SK-N-DZ (cell line): ENCODE data around the gene AGR3. TPM values are rescaled to one million over a fixed set of nuclear protein-coding genes. Genes with fewer than 3 reads are reported as not detected.

Source experiments
- DNase-seq: peaks from one replicate; pipeline ENCODE4 v3.0.0-alpha.2; 2015; ENCODE audit warnings: low spot score
- polyA plus RNA-seq, 2 experiments: library from polyadenylated mRNA; depleted of rRNA; stranded (reverse); fragments of >200 nt; gene quantifications; 2 replicates each; pipeline ENCODE4 v1.2.3, GENCODE V29; 2014

Gene AGR3
- not detected in 2 replicates for polyA plus RNA-seq (2014; cell fraction: cytosol; rRNA removed)
- not detected in 2 replicates for polyA plus RNA-seq (2014; cell fraction: nucleus; rRNA removed)

- no peak for DNase-seq
Observed at GRCh38 chr7:16881844-16882243, at the start of gene AGR3. Gene AGR3, minus strand, starts transcription at chr7:16881983. Its CDS starts 3,365 bp downstream, at chr7:16878618.

DNA sequence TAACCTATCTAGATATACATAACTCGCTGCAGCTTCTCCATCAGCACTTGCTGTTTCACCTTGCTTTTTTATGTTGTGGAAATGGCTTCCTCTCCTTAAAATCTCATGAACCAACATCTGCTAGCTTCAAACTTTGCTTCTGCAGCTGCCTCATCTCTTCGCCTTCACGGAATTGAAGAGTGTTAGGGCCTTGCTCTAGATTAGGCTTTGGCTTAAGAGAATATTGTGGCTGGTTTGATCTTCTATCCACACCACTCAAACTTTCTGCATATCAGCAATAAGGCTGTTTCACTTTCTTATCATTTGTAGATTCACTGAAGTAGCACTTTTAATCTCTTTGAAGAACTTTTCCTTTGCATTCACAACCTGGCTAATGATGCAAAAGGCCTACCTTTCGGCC is 49.2 kb upstream of the AGR3 start:
- no peak for DNase-seq

- DNase-seq = no peak
Observed at GRCh38 chr7:16929146-16929762, 47.5 kb upstream of the AGR3 start.

DNA sequence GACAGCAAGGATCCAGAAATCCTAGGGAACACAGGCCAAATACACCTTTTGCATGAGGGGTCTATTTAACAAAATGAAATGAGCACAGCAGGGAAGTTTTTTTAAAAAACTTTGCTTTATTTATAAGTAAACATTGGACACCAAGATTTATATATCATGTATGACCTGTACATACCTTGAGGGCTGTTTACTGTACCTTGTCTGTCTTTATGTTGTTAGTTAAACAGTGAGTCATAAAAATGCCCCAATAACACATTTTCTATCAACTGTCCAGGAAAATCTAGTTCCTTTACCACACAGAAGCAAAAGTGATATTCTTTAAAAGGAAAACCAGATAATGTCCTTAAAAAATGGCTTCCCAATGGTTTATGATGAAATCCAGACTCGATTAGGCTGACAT is 45.1 kb upstream of the AGR3 start:
- DNase-seq = no peak

DNA sequence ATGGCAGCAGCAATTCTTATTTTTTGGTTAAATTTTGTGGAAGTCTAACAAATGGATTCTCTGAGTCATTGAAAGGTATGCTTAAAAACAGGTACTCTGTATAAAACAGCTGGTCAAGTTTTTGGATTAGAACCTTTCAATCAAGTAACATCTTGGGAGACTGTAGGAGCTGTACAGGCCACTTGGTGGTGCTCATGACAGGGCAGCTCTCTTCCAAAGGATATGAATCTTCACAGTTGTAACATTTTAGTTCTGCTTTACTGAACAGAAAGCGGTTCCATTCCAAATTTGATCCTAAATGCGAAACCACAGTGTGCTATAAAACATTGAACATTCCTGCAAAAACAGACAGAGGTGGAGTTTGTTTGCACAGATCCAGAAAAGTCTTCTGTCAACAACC is 44.5 kb upstream of the AGR3 start:
- no peak for DNase-seq

DNA sequence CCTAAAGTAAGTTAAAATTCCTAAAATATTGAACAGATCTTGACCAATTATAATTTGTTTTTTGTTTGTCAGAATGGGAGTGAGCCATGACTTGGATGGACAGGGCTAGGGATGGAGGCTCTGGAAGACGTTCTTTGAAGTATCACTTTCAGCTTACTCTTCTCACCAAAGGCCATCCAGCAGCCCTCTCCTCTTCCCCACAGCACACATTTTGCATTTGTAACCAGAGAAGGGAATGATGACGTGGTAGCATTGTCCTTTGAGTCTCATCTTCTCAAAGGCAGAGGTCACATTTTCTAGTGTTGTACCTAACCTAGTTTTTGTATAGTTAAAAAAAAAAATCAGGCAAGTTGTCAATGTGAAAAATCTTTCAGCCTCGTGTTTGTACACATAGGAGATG is 43.8 kb upstream of the AGR3 start:
- no peak for DNase-seq

- DNase-seq = no peak
Observed at GRCh38 chr7:16923019-16923418, 41.2 kb upstream of the AGR3 start.

- DNase-seq = no peak
Observed at GRCh38 chr7:16921644-16922257, 40.0 kb upstream of the AGR3 start.

DNA sequence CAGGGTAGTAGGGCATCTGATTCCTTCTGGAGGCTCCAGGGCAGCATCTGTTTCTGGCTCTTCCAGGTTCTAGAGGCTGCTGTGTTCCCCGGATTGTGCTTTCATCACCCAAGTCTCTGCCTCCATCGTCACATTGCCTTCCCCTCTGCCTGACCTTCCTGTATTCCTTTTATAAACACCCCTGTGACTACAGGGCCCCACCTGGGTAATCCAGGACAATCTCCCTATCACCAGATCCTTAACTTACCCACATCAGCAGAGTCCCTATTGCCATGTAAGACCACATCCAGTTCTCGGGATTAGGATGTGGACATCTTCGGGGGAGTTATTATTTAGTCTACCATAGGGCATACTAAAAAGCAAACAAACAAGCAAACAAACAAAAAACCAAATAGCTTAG is 39.4 kb upstream of the AGR3 start:
- DNase-seq = no peak

DNA sequence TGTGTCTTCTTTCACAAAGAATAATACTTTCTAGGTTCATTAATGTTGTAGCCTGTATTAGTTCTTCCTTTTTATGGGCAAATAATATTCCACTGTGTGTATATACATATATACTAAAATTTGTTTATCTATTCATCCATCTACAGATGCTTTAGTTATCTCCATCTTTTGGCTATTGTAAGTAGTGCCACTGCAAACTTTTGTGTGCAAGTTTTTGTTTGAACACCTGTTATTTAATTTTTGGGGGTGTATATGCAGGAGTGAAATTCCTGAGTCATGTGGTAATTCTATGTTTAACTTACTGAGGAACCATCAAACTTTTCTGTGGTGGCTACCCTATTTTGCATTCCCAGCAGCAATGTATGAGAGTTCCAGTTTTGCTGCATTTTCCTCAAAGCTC is 37.7 kb upstream of the AGR3 start:
- DNase-seq = no peak

DNA sequence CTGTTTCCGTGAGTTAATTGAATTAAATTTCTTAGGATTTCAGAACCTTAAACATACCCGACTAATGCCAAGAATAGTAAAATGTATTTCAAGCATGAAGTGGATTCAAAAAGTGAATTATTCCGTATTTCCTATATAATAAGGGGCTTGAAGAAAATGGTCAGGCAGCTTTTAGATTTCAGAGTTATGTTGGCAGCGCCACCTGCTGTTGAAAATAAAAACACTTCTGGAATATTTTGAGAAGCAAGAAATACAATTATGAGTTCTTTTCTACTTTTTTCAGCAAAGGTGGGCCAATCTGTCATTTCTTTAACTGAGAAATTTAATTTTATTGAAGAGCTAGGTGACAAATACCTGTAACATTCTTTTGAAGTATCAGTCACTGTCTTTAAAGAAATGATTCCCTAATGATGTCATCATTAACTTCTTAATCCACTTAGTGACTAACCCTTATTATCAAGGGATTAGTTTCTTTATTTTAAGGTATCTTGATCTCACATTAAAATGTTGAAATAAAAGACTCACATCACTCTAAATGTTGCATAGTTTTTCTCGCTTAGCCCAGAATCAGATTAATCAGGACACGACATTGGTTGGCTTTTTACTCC is 36.6 kb upstream of the AGR3 start:
- peak; percentile 44 for DNase-seq

- no peak for DNase-seq
Observed at GRCh38 chr7:16916738-16917137, 35.0 kb upstream of the AGR3 start.

DNA sequence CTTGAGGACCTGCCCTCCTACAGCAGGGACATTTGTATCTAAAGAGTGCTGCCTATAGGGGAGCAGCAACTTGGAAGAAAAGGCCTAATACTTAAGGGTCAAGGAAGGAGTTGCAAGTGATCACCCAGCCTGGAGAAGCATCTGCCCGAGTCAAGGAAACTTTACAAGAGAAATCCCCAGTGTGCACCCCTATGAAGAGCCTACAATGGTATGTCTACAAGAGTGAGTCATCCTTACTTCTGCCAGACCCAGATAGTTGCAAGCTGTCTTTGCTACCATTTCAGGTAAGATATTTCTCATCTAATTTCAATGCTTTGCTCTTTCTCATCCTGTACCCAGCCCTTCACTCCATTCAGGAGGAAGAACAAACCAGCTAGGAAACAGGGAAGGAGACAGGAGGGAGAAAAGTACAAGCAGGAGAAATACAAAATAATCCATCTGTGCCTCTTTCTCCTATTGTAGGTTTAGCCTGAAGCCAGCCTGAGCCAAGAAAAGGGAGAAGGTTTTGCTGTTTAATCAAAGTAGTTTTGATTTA is 34.4 kb upstream of the AGR3 start:
- no peak for DNase-seq

DNA sequence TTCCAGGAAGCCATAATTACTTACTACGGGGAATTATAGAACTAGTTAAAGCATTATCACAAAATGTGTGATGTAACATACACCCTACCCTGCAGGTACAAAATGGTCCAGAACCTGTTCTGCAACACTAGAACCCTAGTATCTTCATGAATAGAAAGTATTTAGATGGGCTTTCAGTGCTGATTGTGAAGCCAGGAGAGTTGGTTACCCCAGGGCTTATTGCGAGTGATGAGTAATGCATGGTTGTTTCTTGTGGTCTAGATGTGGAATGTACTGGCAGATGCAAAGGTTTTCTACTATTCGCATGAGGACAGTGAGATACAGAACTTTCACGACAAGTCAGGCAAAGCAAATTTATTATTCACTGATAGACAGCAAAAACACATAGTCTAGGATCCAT is 33.6 kb upstream of the AGR3 start:
- no peak for DNase-seq

DNA sequence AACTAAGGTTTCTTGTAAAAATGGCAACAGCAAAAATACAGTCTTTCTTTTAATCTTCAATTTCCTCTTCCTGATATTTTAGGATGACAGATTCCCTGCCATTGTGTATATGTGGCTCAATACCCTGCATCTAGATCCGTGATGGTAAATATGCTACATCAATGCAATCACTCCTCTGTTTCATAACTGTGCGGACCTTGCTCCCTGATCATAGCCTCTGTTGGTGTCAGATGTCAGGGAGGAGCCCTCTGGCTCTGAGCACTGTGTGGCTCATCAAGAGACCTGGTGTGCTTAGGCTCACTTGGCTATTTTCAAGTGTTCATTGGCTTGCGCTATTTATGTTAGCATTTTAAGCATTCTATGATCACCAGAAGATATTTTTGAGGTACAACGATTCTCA is 33.0 kb upstream of the AGR3 start:
- DNase-seq = no peak

DNA sequence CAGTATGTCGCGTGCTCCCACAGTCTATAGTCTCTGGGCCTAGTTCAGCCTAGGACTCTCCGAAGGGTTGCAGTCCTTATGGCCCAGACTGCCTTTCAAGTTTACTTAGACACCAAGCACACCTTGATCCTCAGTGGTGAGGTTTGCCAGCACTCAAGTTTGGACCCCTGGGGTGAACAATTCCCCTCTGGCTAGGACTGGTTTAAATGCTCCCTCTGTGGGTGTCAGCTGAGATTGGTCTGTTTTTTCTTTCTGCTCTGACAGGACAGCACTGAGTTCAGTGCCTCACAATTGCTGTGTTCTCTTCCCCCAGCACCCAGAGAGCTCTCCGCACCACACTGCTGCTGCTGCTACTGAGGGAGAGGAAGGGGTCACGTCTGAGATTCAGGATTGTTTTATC is 31.9 kb upstream of the AGR3 start:
- no peak for DNase-seq

DNA sequence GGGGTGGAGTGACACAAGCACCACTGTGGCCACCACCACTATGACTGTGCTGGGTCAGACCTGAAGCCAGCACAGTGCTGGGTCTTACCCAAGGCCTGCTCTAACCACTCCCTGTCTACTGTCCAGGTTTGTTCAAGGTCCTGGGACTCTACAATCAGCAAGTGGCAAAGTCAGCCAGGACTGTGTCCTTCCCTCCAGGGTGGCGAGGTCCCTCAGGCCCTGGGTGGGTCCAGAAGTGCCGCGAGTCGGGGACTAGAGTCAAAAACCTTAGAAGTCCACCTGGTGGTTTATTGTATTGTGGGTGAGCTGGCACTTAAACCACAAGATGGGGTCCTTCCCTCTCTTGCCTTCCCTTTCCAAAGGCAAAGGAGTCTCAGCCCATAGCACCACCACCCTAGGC is 30.8 kb upstream of the AGR3 start:
- no peak for DNase-seq

GRCh38 chr7:16908561-16908960 is 26.8 kb upstream of the AGR3 start:
- no peak for DNase-seq

DNA sequence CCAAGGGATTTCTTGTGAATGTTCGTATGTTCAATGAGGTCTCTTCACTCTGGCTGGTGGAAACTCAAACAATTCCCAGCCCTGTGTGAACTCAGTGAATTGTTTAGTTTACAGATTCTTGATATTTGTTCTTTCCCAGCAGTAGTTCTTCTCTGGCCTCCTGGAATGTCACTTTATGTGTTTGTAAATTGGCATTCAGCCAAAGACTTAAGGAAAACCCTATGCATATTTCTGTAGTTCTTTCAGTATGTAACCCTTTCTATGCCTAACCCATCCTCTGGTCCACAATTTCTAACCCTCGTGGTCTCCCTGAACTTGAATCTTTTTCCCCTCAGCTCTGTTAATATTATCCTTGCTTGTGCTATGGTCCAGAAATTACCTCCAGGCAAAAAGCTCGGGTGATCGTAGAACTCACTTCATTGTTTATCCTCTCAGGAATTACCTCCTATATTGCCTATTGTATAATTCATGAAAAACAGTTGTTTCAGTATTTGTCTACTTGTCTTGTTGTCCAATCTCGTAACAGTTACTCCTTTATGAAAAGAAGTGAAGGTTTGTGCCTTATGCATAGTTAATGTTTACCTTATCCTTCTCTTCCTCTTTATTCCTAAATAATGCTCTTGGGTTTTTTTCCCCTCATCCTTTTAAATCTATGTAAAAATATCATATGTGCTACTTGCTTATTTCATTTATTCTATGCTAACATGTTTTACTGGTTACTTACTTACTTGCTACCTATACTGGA is 23.7 kb upstream of the AGR3 start:
- no peak for DNase-seq

- no peak for DNase-seq
Observed at GRCh38 chr7:16904076-16904475, 22.3 kb upstream of the AGR3 start.

- no peak for DNase-seq
Observed at GRCh38 chr7:16900209-16900768, 18.5 kb upstream of the AGR3 start.
